Measurements from ENCODE around the gene TRIM62. TPM values are rescaled to one million over a fixed set of nuclear protein-coding genes. Genes with fewer than 3 reads are reported as not detected.

The TRIM62 gene
- total and polyA plus RNA-seq, 4 donors = 0.60 to 1.3 (median 1.1) TPM

DNA sequence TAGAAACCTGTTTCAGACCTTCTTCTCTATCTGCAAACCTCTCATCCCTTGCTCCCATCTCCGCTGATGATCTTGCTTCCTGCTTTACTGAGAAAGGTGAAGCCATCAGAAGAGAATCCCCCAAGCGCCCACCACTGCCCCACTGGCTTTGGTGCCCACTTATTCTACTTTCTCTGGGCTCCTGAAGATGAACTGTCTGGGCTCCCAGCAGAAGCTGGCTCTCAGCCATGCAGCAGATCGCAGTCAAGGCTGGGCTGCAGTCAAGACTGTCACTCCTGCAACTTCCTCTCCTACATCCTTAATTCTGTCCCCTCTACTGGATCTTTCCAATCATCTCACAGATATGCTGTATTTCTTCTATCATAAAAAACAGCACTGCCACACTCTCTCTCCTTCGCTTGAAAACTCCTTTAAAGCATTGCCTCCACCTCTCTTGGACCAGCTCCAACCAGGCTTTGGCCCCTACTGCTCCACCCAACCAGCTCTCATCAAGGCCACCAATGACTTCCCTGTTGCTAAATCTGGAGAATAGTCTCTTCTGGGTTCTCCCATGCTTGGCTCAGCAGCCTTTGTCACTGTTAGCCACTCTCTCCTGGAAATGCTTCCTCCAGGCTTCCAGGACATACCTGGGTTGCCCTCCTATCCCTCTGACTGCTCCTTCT is 25.8 kb downstream of the TRIM62 start:
- Histone ChIP-seq H3K4me3 (ENCODE audit: low read depth in 1 of 3, low read length in 3 of 3) (no peak overlapping the region), H3K9me3 (ENCODE audit: control insufficient read depth in 4 of 4, low read length in 3 of 4) (no peaks in the 10 kb centered on the region), H3K27ac (ENCODE audit: low read depth in 1 of 2, low read length in 2 of 2) (no peak overlapping the region), H3K36me3 (ENCODE audit: control insufficient read depth in 4 of 4, insufficient read depth in 3 of 4, low read depth in 1 of 4, low read length in 3 of 4) (peaks cover 0 to 4% (median 2%) of the 10 kb centered on the region in 4 donors), H3K27me3 (ENCODE audit: control insufficient read depth in 4 of 4, insufficient read depth in 4 of 4, low read length in 3 of 4) (no peaks in the 10 kb centered on the region), H3K9ac (ENCODE audit: low read depth in 1 of 2, low read length in 2 of 2) (no peak overlapping the region), H3K4me1 (ENCODE audit: control insufficient read depth in 4 of 4, insufficient read depth in 4 of 4, low read length in 3 of 4) (no peaks in the 10 kb centered on the region)
- DNase-seq (ENCODE audit: low spot score) = no peak
- 79% methylated on average over 4 of the region's 4 CpGs for WGBS
- TF ChIP-seq, protein P1, sequence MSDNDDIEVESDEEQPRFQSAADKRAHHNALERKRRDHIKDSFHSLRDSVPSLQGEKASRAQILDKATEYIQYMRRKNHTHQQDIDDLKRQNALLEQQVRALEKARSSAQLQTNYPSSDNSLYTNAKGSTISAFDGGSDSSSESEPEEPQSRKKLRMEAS (IDR thresholded peaks at IDR 0.05) = no peak
- TF ChIP-seq TAF1 (conservative IDR thresholded peaks at IDR 0.05) (no peak), FOXA2 (IDR thresholded peaks at IDR 0.05) (no peak), YY1 (IDR thresholded peaks at IDR 0.05) (no peak), JUND (IDR thresholded peaks at IDR 0.05) (no peak), NR2F2 (IDR thresholded peaks at IDR 0.05) (no peak), HNF4G (IDR thresholded peaks at IDR 0.05) (no peak), EGR1 (IDR thresholded peaks at IDR 0.05; ENCODE audit: low read depth in 2 of 2) (no peak), FOXA1 (IDR thresholded peaks at IDR 0.05) (no peak), SP1 (IDR thresholded peaks at IDR 0.05) (no peak), RXRA (IDR thresholded peaks at IDR 0.05) (no peak)
- TF ChIP-seq, protein P2, sequence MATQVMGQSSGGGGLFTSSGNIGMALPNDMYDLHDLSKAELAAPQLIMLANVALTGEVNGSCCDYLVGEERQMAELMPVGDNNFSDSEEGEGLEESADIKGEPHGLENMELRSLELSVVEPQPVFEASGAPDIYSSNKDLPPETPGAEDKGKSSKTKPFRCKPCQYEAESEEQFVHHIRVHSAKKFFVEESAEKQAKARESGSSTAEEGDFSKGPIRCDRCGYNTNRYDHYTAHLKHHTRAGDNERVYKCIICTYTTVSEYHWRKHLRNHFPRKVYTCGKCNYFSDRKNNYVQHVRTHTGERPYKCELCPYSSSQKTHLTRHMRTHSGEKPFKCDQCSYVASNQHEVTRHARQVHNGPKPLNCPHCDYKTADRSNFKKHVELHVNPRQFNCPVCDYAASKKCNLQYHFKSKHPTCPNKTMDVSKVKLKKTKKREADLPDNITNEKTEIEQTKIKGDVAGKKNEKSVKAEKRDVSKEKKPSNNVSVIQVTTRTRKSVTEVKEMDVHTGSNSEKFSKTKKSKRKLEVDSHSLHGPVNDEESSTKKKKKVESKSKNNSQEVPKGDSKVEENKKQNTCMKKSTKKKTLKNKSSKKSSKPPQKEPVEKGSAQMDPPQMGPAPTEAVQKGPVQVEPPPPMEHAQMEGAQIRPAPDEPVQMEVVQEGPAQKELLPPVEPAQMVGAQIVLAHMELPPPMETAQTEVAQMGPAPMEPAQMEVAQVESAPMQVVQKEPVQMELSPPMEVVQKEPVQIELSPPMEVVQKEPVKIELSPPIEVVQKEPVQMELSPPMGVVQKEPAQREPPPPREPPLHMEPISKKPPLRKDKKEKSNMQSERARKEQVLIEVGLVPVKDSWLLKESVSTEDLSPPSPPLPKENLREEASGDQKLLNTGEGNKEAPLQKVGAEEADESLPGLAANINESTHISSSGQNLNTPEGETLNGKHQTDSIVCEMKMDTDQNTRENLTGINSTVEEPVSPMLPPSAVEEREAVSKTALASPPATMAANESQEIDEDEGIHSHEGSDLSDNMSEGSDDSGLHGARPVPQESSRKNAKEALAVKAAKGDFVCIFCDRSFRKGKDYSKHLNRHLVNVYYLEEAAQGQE (IDR thresholded peaks at IDR 0.05) = no peak
- TF ChIP-seq, protein P3, sequence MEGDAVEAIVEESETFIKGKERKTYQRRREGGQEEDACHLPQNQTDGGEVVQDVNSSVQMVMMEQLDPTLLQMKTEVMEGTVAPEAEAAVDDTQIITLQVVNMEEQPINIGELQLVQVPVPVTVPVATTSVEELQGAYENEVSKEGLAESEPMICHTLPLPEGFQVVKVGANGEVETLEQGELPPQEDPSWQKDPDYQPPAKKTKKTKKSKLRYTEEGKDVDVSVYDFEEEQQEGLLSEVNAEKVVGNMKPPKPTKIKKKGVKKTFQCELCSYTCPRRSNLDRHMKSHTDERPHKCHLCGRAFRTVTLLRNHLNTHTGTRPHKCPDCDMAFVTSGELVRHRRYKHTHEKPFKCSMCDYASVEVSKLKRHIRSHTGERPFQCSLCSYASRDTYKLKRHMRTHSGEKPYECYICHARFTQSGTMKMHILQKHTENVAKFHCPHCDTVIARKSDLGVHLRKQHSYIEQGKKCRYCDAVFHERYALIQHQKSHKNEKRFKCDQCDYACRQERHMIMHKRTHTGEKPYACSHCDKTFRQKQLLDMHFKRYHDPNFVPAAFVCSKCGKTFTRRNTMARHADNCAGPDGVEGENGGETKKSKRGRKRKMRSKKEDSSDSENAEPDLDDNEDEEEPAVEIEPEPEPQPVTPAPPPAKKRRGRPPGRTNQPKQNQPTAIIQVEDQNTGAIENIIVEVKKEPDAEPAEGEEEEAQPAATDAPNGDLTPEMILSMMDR (IDR thresholded peaks at IDR 0.05; ENCODE audit: low read depth, low read length, missing input control) = no peak
- TF ChIP-seq, protein P4, sequence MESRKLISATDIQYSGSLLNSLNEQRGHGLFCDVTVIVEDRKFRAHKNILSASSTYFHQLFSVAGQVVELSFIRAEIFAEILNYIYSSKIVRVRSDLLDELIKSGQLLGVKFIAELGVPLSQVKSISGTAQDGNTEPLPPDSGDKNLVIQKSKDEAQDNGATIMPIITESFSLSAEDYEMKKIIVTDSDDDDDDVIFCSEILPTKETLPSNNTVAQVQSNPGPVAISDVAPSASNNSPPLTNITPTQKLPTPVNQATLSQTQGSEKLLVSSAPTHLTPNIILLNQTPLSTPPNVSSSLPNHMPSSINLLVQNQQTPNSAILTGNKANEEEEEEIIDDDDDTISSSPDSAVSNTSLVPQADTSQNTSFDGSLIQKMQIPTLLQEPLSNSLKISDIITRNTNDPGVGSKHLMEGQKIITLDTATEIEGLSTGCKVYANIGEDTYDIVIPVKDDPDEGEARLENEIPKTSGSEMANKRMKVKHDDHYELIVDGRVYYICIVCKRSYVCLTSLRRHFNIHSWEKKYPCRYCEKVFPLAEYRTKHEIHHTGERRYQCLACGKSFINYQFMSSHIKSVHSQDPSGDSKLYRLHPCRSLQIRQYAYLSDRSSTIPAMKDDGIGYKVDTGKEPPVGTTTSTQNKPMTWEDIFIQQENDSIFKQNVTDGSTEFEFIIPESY (IDR thresholded peaks at IDR 0.05) = no peak

DNA sequence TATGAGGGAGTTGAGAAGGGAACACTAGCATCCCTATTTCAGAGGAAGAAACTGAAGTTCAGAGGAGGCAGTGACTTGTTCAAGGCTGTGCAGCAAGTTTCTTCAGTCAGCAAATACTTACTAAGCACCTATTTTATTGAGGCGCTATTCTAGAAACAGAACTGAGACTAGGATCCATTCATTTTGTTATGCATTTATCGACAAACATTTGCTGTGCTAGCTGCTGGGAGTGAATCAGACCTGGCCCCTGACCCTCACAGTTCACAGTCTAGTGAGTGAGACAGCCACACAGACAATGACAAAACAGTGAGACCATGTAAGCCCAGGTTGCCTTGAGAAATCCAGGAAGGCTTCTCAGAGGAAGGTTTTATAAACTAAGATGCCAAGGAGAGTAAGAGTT is 28.2 kb downstream of the TRIM62 start:
- peaks cover 0 to 4% (median 1%) of the 10 kb centered on the region in 4 donors for H3K36me3 ChIP-seq (ENCODE audit: control insufficient read depth in 4 of 4, insufficient read depth in 3 of 4, low read depth in 1 of 4, low read length in 3 of 4)
- TF ChIP-seq JUND (IDR thresholded peaks at IDR 0.05) = no peak
- no peak for TF ChIP-seq EGR1 (IDR thresholded peaks at IDR 0.05; ENCODE audit: low read depth in 2 of 2)
- no peak for TF ChIP-seq RAD21 (IDR thresholded peaks at IDR 0.05)
- TF ChIP-seq SP1 (IDR thresholded peaks at IDR 0.05) = no peak
- TF ChIP-seq FOXA1 (IDR thresholded peaks at IDR 0.05) = no peak
- no peak for TF ChIP-seq HNF4G (IDR thresholded peaks at IDR 0.05)
- TF ChIP-seq RXRA (IDR thresholded peaks at IDR 0.05) = no peak
- TF ChIP-seq, protein P3 (IDR thresholded peaks at IDR 0.05; ENCODE audit: low read depth, low read length, missing input control) = no peak
- H3K9me3 ChIP-seq (ENCODE audit: control insufficient read depth in 4 of 4, low read length in 3 of 4) = no peaks in the 10 kb centered on the region
- H3K9ac ChIP-seq (ENCODE audit: low read depth in 1 of 2, low read length in 2 of 2) = no peak overlapping the region
- H3K4me1 ChIP-seq (ENCODE audit: control insufficient read depth in 4 of 4, insufficient read depth in 4 of 4, low read length in 3 of 4) = no peaks in the 10 kb centered on the region
- H3K27ac ChIP-seq (ENCODE audit: low read depth in 1 of 2, low read length in 2 of 2) = no peak overlapping the region
- no peak for DNase-seq (ENCODE audit: low spot score)
- H3K4me3 ChIP-seq (ENCODE audit: low read depth in 1 of 3, low read length in 3 of 3) = no peak overlapping the region
- H3K27me3 ChIP-seq (ENCODE audit: control insufficient read depth in 4 of 4, insufficient read depth in 4 of 4, low read length in 3 of 4) = no peaks in the 10 kb centered on the region
- 90% methylated on average over 2 of the region's 2 CpGs for WGBS
